ENCODE measurements around the gene KRT74.

DNA sequence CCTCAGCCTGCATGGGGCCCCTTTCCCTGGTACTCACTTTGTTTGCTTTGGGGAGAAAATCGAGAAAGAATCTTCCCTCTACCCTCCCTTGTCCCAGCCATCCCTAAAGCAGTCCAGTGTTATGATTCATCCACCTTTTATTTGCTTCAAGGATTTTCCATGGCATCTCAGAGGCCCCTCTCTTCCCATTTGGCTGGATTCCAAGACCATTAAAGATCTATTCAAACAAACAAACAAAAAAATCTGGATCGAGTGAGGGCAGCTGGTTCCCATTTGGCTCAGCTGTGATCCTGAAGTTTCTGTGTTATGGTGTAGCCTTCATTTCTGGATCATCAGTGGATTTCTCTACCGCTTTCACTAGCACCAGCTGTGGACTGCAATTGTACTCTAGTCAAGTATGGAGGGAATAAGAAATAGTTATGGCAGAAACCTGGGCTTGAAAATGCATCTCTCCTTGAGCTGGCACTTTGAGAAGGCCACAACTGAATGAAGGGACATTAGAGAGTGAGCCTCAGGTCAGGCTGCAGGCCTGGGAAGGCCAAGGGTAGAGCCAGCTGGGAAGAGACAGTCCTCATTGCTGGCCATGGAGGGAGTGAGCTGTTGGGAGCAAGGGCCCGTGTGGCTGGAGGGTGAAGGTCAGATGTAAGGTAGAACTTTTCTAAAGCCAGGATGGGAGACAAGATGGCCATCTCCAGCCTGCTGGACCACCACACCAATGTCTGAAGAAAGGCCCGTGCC lies 34.4 kb downstream of the KRT74 start:
- TF ChIP-seq, protein P1, sequence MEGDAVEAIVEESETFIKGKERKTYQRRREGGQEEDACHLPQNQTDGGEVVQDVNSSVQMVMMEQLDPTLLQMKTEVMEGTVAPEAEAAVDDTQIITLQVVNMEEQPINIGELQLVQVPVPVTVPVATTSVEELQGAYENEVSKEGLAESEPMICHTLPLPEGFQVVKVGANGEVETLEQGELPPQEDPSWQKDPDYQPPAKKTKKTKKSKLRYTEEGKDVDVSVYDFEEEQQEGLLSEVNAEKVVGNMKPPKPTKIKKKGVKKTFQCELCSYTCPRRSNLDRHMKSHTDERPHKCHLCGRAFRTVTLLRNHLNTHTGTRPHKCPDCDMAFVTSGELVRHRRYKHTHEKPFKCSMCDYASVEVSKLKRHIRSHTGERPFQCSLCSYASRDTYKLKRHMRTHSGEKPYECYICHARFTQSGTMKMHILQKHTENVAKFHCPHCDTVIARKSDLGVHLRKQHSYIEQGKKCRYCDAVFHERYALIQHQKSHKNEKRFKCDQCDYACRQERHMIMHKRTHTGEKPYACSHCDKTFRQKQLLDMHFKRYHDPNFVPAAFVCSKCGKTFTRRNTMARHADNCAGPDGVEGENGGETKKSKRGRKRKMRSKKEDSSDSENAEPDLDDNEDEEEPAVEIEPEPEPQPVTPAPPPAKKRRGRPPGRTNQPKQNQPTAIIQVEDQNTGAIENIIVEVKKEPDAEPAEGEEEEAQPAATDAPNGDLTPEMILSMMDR (IDR thresholded peaks at IDR 0.05), result no peak
- no peak for TF ChIP-seq POLR2A (IDR thresholded peaks at IDR 0.05)
